Ovary (tissue), 3 donors: ENCODE results near the gene NUDT8.

Source experiments
- CTCF ChIP-seq, 3 donors: fragments of 450-650 bp in 2 of 3; fragments of 200-600 bp in 1 of 3; IDR thresholded peaks; one replicate each; pipeline versions ENCODE4 v1.5.1 to v1.8.0; 2016 to 2022; ENCODE audit warnings: antibody characterized with exemption in 3 of 3, mild to moderate bottlenecking in 1 of 3
- POLR2A ChIP-seq: fragments of 450-650 bp; IDR thresholded peaks from one replicate; pipeline ENCODE4 v1.6.1; 2017; ENCODE audit warnings: antibody characterized with exemption, mild to moderate bottlenecking, moderate library complexity
- donor health status: DM: no; HTN: no; CAD: no.

DNA sequence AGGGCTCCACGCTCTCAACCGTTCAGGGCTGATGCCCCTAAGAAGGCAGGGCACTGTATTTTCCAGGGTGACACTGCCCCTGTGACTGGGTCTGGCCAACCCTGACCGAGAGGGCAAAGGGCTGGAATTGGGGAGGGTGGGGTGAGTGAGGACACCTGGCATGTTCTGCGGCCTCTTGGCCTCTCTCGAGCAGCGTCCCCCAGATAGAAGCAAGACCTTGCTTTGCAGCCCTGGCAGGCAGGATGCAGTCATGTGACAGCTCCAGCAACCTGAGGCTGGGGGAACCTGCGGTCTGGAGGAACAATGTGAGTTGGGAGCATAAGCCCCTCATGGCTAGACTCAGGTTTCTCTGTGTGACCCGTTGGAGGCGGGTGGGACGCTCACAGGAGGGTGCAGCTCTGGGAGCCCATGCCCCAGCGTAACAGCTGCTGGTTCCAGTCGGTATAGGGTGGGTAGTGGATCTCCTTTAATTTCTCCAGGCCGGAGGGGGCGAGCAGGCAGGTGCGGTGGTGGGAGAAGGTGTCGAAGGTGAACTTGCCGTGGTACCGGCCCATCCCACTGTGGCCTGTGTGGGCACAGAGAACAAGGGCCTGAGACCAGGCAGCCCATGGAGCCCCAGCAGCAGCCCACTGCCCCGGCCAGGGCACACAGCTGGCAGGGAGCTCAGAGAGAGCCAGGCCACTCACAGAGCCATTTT lies 33.2 kb upstream of the NUDT8 start:
- TF ChIP-seq CTCF (IDR thresholded peaks at IDR 0.05), result no peak
- TF ChIP-seq POLR2A, result no peak
